ENCODE results near the gene HOXB9.
A peak's percentile ranks its signal among the peaks of the same experiment; 100 is the strongest.

Gene HOXB9

GRCh38 chr17:48639136-48639535 is 13.0 kb upstream of the HOXB9 start:
- DNase-seq = no peak

DNA sequence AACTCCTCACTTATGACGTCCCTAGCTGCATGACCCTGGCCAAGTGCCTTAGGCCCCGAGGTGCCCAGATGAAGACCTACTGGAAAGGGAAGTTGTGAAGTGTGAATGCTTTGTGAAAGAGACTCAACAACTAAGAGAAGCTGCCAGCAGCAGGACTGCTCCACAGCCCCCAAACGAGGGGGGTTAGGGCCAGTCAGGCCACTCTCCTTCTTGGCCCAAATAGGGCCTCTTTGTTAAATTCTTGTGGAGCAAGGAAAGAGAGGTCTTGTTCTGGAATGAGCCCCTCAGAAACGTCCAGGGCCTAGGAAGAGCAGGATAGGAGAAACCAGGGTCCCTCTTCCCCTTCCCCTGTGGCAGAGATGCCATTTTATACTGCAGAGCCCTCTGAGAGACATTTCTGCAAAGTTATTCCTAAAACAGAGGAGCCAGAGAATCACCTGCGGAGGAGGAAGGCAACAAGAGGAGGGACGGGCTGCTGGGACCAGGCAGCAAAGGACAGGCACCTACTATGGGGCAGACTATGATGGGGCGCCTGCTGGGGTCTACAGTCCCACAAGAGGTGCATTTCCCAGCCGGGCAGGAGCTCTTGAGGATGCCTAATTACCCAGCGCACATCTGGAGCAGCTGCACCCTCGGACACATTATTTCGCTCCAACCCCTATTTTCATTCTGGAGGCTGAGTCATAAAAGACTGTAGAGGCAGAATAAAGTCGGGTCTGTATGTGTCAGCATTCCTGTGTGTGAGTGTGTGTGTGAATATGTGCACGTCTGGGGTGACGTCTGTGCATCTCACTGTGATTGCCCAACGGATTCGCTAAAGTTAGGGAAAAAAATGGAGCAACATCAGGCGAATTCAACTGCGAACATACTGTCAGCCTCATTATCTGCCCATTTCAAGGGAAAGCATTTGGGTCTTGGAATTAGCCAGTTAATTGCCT is 11.4 kb upstream of the HOXB9 start:
- no peak for DNase-seq

GRCh38 chr17:48636177-48637018 is 10.2 kb upstream of the HOXB9 start:
- DNase-seq = peak; percentile 79

DNA sequence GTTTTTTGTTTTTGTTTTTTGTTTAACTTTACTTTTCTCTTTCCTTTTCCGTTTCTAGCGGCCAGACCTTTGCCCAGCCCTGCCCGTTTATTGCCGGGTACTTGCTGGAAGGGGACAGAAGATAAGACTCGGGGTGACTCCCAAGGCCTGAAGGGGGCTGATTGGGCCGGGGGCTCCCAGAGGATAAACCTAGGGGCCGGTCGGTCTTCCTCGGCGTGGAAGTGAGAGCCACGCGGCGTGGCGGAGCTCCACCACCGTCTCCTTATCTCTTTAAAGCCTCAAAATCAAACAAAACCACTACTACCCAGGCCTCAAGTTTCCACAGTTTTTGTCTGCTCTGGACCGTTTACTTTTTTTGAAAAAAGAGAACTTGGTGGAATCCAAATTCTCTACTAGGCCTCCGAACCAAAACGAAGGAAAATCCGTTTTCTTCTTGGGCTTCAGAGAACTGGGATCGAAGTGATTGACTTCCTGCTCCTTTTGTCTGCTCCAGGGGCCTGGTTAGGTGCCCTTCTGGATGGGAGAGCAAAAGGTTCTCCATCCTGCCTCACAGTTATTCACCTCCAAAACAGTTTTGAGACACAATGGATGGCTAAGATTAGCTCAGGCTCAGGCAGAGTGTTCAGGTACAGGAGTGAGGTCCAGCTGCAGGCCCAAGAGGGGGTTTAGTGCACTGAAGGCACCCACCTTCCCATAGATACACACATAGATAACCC is 8.5 kb upstream of the HOXB9 start:
- no peak for DNase-seq

DNA sequence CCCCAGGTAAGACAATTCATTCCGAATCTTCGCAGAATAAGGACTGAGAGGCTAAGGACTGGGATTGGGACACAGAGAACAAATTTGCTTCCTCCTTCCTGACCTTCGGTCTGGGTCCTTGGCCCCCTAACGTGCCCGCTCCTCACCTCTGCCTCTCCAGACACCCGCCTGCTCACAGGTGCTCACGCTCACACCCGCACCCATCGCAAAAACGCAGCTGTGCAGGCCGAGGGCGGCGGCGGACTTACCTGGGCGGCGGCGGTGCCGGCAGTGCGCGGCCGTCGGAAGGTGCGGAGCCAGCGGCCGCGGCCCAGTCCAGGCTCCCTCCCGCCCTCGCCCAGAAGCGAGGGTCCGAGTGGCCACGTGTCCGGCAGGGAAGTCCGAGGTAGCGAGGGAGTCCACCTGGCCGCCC is 7.1 kb upstream of the HOXB9 start:
- DNase-seq = no peak

DNA sequence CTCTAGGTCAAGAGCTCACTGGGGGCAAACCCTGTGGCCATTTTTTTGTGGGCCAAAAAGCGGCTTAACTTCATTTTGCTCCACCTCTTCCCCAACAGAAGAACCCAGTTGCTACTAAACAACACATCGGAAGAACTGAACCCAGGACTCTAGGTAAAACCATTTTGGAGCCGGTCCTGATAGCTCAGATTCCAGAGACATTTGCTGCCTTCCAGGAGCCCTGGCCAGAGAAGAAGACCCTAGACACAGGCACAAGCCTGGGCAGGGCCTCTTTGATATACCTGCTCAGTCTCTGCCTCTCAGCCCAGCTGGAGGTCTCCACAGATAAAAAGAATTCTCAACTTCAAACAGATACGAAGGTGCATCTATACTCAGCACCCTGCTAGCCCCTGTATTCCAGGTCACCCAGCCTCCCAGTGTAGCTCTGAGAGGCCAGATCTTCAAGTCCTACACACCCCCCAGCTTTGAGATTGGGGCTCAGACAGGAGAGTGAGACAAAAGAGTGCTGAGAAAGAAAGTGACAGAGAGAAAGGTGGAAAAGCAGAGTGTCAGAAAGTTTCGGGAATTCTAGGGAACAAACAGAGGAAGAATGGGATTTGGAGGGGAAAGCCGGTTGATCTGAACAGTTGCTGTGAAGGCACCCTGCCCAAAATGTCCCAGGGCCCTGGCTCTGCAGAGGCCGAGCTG is 6.6 kb upstream of the HOXB9 start:
- no peak for DNase-seq

- no peak for DNase-seq
Observed at GRCh38 chr17:48631693-48632578, 5.8 kb upstream of the HOXB9 start.

GRCh38 chr17:48630925-48631692 is 5.0 kb upstream of the HOXB9 start:
- no peak for DNase-seq

GRCh38 chr17:48630009-48630924 is 4.1 kb upstream of the HOXB9 start:
- DNase-seq = no peak

- no peak for DNase-seq
Observed at GRCh38 chr17:48629411-48629759, 3.2 kb upstream of the HOXB9 start.

- no peak for DNase-seq
Observed at GRCh38 chr17:48628649-48629410, 2.7 kb upstream of the HOXB9 start.

GRCh38 chr17:48627623-48628521 is 1.7 kb upstream of the HOXB9 start:
- DNase-seq = no peak

DNA sequence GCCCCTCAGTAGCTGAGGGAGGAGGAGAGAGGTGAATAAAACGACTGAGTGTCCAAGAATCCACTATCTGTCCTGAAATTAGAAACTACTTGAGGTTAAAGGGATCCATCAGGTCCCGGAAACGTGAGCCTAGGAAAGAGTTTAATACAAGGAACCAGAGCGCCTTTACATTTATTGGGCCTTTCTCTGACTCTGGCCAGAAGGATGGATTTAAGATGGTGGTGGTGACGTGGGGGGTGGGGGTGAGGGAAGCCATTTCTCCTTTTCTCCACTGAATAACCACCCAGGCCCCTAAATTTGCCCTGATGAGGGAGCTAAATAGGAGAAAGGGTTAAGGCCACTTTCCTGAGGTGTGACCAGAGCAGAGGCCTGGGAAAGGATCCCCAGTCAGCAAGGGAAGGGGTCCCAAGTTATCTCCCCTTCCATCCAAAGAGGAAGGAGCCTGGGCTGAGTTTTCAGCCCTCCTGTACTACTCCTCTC is 1.0 kb upstream of the HOXB9 start:
- no peak for DNase-seq

DNA sequence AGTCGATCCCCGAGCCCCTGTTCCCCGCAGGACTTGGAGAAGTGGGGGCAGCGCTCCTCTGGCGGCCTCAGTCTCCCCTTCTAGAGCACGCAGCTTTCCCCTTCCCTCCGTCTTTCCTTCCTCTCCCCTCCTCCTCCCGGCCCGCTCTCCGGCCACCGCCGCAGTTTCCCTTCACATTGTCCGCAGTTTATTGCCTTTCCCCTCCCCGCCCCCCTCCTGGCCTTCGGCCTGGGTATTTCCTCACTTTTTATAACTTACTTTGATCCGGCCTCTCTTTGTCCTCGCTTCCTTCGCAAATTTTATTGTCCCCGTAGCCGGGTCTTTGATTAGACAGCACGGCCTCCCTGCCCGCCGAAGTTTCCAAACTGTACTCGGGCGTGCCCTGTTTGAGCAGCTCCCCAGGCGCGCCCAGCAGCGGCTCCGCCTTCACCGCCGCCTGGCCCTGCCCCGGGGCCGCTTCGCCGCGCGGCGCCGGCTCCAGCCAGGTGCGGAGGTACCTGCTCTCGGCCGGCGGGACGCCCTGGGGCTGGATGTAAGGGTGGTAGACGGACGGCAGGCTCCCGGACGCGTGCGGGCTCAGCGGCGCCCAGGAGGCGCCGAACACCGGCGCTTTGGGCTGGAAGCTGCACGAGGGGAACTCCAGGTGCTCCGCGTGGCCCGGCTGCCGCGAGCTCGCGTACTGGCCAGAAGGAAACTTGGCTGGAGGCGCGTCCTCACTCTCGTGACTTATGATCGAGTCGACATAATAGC is 488 bp downstream of the HOXB9 start:
- DNase-seq = no peak

GRCh38 chr17:48624544-48625494 is 1.3 kb downstream of the HOXB9 start:
- DNase-seq = no peak

DNA sequence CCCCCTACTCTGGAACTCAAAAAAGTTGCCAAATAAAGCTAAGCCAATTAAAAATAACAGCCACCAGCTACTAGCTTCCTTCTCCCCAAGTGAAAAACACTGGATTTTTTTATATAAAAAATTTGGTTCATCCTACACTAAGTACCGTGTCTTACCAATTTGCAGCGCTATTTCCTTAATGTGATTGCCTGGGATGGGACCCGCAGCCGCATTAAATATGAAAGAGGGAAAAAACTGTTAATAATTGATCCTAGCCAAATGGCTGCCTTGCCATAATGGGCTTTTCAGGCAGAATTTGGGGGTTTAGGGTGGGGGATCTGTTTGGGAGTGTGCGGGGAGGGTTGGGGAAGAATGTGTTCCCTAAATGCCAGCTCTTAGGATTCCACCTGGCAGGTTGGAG is 2.0 kb downstream of the HOXB9 start:
- DNase-seq = no peak
